ENCODE data around the gene TRIM54.

Gene TRIM54

DNA sequence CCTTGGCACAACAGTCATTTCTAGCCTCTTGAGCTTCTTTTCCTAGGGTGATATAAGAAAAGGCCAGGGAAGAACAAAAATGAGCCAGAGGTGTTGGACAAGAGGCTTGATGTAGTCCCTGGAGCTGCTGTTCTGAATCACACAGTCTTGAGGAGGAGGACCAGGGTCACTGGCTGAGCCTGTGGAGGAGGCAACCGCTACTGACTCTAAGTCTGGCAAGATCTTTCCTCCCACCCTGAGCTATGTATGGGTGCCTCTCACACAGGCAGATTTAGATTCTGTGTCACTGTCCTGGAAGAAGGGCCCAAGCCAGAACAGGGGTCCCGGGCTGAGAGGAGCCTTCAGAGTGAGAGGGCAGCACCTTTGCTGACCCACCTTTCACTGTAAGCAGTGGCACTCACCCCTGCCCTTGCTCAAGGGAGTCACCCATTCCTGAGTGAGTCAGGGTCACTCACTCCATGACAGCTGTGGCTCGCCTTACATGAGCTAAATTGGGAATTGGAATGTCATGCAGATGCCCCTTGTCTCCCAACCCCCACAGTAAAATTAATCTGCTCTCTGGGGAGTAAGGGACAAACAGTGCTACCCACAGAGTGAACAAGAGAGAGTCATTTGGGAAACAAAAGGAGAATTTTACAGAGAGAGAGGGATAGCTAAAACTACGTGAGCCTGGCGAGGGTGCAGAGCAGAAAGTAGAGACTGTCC, at the start of gene TRIM54:
Gene TRIM54 (plus strand): TSS at position 575 of the 705 bp plus-strand sequence. CDS start 303 bp downstream, outside the sequence.
- DNase-seq (ENCODE audit: low spot score), result no peak

DNA sequence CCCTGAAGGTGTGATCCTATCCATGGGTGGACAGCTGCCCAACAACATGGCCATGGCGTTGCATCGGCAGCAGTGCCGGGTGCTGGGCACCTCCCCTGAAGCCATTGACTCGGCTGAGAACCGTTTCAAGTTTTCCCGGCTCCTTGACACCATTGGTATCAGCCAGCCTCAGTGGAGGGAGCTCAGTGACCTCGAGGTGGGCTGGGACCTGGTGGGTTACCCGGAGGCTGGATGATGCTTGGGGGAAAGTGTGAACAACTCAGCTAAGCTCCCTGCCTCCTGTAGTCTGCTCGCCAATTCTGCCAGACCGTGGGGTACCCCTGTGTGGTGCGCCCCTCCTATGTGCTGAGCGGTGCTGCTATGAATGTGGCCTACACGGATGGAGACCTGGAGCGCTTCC, 48.9 kb upstream of the TRIM54 start:
- no peak for TF ChIP-seq CTCF (IDR thresholded peaks at IDR 0.05; ENCODE audit: extremely low read depth, missing control alignments)
- DNase-seq (ENCODE audit: low spot score), result no peak

More for the DNA sequence above, at the start of gene TRIM54:
- no peak for TF ChIP-seq CTCF (IDR thresholded peaks at IDR 0.05; ENCODE audit: extremely low read depth, missing control alignments)

DNA sequence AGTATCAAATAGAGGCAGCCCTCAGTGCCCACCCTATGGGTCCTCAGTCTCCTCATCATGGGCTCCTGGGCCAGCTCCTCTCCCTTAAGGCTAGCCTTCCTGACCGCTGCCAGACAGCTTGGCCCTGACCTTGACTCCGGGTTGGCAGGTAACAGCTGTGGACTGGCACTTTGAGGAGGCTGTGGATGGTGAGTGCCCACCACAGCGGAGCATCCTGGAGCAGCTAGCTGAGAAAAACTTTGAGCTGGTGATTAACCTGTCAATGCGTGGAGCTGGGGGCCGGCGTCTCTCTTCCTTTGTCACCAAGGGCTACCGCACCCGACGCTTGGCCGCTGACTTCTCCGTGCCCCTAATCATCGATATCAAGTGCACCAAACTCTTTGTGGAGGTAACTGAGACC, 46.1 kb upstream of the TRIM54 start:
- no peak for TF ChIP-seq CTCF (IDR thresholded peaks at IDR 0.05; ENCODE audit: extremely low read depth, missing control alignments)
- no peak for DNase-seq (ENCODE audit: low spot score)

DNA sequence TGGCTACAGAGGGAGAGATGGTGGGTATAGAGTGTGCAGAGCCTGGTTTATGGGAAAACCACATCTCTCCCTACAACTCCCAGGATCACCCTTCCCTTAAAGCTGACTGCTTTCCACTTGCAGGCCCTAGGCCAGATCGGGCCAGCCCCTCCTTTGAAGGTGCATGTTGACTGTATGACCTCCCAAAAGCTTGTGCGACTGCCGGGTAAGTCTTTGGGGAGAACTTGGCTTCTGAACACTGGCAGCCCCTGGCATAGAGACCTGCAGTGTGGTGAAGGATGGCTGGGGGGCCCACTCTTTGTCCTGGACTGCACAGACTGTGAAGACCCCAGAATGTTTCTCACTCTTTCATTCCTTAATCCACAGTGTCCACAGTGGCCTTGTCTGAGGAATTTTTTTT, 45.6 kb upstream of the TRIM54 start:
- no peak for TF ChIP-seq CTCF (IDR thresholded peaks at IDR 0.05; ENCODE audit: extremely low read depth, missing control alignments)
- DNase-seq (ENCODE audit: low spot score), result no peak

GRCh38 chr2:27237341-27237945, 44.8 kb upstream of the TRIM54 start:
- no peak for DNase-seq (ENCODE audit: low spot score)
- no peak for TF ChIP-seq CTCF (IDR thresholded peaks at IDR 0.05; ENCODE audit: extremely low read depth, missing control alignments)

GRCh38 chr2:27238976-27239375, 43.3 kb upstream of the TRIM54 start:
- TF ChIP-seq CTCF (IDR thresholded peaks at IDR 0.05; ENCODE audit: extremely low read depth, missing control alignments), result no peak
- DNase-seq (ENCODE audit: low spot score), result no peak

- no peak for TF ChIP-seq CTCF (IDR thresholded peaks at IDR 0.05; ENCODE audit: extremely low read depth, missing control alignments)
- DNase-seq (ENCODE audit: low spot score), result no peak
Measured at GRCh38 chr2:27240406-27240805, 41.8 kb upstream of the TRIM54 start.
